Body of pancreas (tissue), 4 donors: ENCODE measurements around the gene CMTM4. TPM values are rescaled to one million over a fixed set of nuclear protein-coding genes. Genes with fewer than 3 reads are reported as not detected.
"Not testable (repeated sequence)": the region's sequence is repeated elsewhere in the genome, so short reads cannot be mapped to it uniquely, and the experiment has no call there.

ENCODE experiments used
- ATAC-seq: fragments of 150-250 bp; one replicate; pipeline ENCODE4 v1.9.1; 2016
- DNase-seq, 4 donors: peaks; one replicate each; pipeline ENCODE4 v3.0.0-alpha.2; 2019
- H3K27ac ChIP-seq, 4 donors: fragments of 200-600 bp; sonication (generic); 1 replicate in 3 of 4; 2 replicates in 1 of 4; pipeline versions ENCODE4 v1.5.1 to v1.6.1; 2016 to 2019; ENCODE audit warnings: mild to moderate bottlenecking in 1 of 4, mixed read lengths in 1 of 4, moderate library complexity in 1 of 4
- H3K27me3 ChIP-seq, 2 donors: fragments of 200-600 bp; sonication (generic); one replicate each; pipeline ENCODE4 v1.6.0; 2016; ENCODE audit warnings: mild to moderate bottlenecking in 1 of 2
- H3K36me3 ChIP-seq, 2 donors: fragments of 200-600 bp; sonication (generic); replicated peaks in 1 of 2; 2 replicates each; pipeline ENCODE4 v1.5.1; 2016; ENCODE audit warnings: low read depth in 2 of 2; ENCODE audit not compliant: insufficient read depth in 1 of 2
- H3K4me1 ChIP-seq: fragments of 200-600 bp; sonication (generic); one replicate; pipeline ENCODE4 v1.6.0; 2016
- H3K4me3 ChIP-seq, 2 donors: fragments of 200-600 bp; sonication (generic); 1 replicate in 1 of 2; 2 replicates in 1 of 2; pipeline ENCODE4 v1.5.1; 2016 to 2019
- H3K9me3 ChIP-seq, 3 donors: fragments of 200-600 bp; sonication (generic); 1 replicate in 2 of 3; 2 replicates in 1 of 3; pipeline ENCODE4 v1.5.1; 2016
- CTCF ChIP-seq, 7 experiments: fragments of 450-650 bp in 4 of 7; fragments of 200-600 bp in 3 of 7; sonication (generic) in 3 of 7; IDR thresholded peaks; one replicate each; pipeline ENCODE4 v1.5.1; 2016 to 2019; ENCODE audit warnings: antibody characterized with exemption in 7 of 7
- POLR2A ChIP-seq, 3 donors: fragments of 450-650 bp; IDR thresholded peaks; one replicate each; pipeline ENCODE4 v1.6.1; 2016; ENCODE audit warnings: antibody characterized with exemption in 3 of 3, mild to moderate bottlenecking in 2 of 3
- WGBS, 2 donors: methylation state at CpG; one replicate each; pipeline ENCODE4 v1.1.5; 2017; 5-methylcytosine and 5-hydroxymethylcytosine counted together
- intact Hi-C: fragments of 100-400 bp; cut with DNase I; formaldehyde crosslinking; loops from one replicate; pipeline ENCODE4 v1.15.1; 2023
- total RNA-seq, 2 donors: library from RNA; depleted of rRNA; stranded (reverse); fragments of >200 nt; gene quantifications; one replicate each; pipeline ENCODE4 v1.1.0, GENCODE V29; 2016

CMTM4 gene
- total RNA-seq, 2 donors from 2014 or later, result 35.9 to 36.6 TPM

DNA sequence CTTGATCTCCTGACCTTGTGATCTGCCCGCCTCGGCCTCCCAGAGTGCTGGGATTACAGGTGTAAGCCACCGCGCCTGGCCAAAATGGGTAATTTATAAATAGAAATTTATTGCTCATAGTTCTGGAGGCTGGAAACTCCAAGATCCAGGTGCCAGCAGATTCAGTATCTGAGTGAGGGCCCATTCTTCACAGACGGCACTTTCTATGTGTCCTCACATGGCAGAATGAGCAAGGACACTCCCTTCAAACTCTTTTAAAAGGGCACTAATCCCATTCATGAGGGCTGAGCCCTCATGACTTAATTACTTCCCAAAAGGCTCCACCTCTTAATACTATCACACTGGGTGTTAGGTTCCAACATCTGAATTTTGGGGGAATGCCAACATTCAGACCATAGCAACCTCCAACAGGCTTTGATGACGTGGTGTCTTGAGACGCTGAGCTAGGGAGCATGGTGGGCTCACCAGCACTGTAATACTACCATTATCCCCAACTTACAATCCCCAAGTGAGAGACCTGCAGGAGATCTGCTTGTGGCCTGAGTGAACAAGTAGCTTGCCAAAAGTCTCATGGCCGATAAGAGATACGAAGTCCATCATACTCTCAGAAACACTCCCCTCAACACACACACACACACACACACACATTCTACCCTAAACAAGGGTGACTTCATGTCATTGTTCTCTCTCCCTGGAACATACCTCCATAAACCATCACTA lies 8.5 kb downstream of the CMTM4 start:
- H3K27me3 ChIP-seq, result no peaks in the 10 kb centered on the region
- no peak overlapping the region for H3K27ac ChIP-seq
- DNase-seq, result no peak
- no peaks in the 10 kb centered on the region for H3K9me3 ChIP-seq
- peaks cover 8% of the 10 kb centered on the region for H3K4me1 ChIP-seq
- TF ChIP-seq CTCF (IDR thresholded peaks at IDR 0.05), result no peak
- no peak for TF ChIP-seq POLR2A (IDR thresholded peaks at IDR 0.05)
- no peak overlapping the region for H3K4me3 ChIP-seq
- no peaks in the 10 kb centered on the region for H3K36me3 ChIP-seq
- no peak for ATAC-seq
- WGBS, 2 donors, result 74 to 80% methylated on average over 8 to 9 of the region's 9 CpGs
- intact Hi-C loops, result no loop called here

DNA sequence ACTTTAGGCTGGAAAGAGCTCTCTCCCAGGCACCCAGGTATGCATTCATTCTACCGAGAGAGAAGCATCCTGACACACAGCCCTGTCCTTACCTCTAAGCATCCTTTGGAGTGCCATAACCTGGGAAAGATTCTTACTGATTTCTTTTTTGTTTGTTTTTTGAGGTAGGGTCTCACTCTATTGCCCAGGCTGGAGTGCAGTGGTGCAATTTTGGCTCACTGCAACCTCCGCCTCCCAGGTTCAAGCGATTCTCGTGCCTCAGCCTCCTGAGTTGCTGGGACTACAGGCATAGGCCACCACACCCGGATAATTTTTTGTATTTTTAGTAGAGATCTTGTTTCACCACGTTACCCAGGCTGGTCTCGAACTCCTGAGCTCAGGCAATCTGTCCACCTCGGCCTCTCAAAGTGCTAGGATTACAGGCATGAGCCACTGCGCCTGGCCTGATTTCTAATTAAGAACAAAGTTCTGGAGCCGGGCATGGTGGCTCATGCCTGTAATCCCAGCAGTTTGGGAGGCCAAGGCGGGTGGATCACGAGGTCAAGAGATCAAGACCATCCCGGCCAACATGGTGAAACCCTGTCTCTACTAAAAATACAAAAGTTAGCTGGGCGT lies 10.9 kb downstream of the CMTM4 start:
- H3K27ac ChIP-seq, H3K27me3 ChIP-seq, H3K4me1 ChIP-seq, DNase-seq, H3K36me3 ChIP-seq, intact Hi-C loops, H3K4me3 ChIP-seq, ATAC-seq, H3K9me3 ChIP-seq: not testable (repeated sequence)
- 89 to 91% methylated on average over 13 of the region's 14 CpGs for WGBS, 2 donors

- ATAC-seq, result no peak
- Histone ChIP-seq H3K4me3 (no peak overlapping the region), H3K36me3 (no peaks in the 10 kb centered on the region), H3K9me3 (no peaks in the 10 kb centered on the region), H3K4me1 (peaks cover 14% of the 10 kb centered on the region), H3K27ac (no peak overlapping the region), H3K27me3 (no peaks in the 10 kb centered on the region)
- TF ChIP-seq POLR2A (IDR thresholded peaks at IDR 0.05), result no peak
- DNase-seq, result no peak
- WGBS, 2 donors, result 74 to 75% methylated on average over 1 of the region's 1 CpG
- intact Hi-C loops, result no loop called here
Observed at GRCh38 chr16:66682271-66682670, 14.3 kb downstream of the CMTM4 start.

DNA sequence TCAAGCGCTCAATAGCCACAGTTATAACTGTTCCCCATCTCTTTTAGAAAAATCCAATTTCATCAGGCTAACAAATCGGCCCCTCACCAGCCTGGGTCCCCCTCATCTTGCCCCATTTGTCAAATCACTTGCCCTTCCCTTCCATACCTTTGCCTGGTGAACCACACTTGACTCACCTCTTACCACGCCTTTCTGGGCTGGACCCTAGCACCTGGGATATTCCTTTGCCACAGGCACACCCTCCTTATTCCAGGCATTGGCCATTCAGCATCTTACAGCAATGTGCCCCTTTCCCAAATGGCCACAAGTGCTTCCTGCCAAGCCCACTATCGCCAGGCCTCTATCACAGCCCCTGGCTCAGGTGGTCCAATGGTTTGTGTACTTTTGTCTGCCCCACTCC lies 14.9 kb downstream of the CMTM4 start:
- intact Hi-C loops, result no loop called here
- no peaks in the 10 kb centered on the region for H3K9me3 ChIP-seq
- TF ChIP-seq CTCF (IDR thresholded peaks at IDR 0.05) (no peak), POLR2A (IDR thresholded peaks at IDR 0.05) (no peak)
- H3K4me1 ChIP-seq, result peaks cover 20% of the 10 kb centered on the region
- no peaks in the 10 kb centered on the region for H3K36me3 ChIP-seq
- H3K27me3 ChIP-seq, result no peaks in the 10 kb centered on the region
- WGBS, 2 donors, result 81 to 92% methylated on average over 4 of the region's 4 CpGs
- ATAC-seq, result no peak
- no peak overlapping the region for H3K4me3 ChIP-seq
- no peak for DNase-seq
- no peak overlapping the region for H3K27ac ChIP-seq

DNA sequence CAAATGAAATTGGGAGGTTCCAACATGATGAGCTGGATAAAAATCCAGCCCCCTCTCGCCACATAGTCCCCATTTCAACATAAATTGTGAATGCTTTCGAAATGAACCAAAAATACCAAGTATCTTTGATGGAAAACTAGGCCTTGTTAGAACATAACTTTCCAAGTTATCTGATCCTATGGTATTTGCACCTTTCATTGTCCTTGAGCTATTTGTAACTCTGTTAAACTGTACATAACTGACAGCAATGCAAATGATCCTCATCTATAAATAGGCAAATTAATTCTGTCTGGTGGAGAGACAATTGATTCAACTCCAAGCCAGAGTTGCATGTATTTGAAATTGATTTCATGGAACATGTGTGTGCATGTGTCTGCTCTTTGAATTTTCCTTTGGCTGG lies 18.2 kb downstream of the CMTM4 start:
- peaks cover 21% of the 10 kb centered on the region for H3K4me1 ChIP-seq
- intact Hi-C loops, result no loop called here
- H3K9me3 ChIP-seq, result no peaks in the 10 kb centered on the region
- TF ChIP-seq POLR2A (IDR thresholded peaks at IDR 0.05) (no peak), CTCF (IDR thresholded peaks at IDR 0.05) (no peak)
- H3K4me3 ChIP-seq, result no peak overlapping the region
- H3K27ac ChIP-seq, result no peak overlapping the region
- H3K27me3 ChIP-seq, result no peaks in the 10 kb centered on the region
- ATAC-seq (no peak), DNase-seq (no peak)
- 62 to 87% methylated on average over 2 of the region's 2 CpGs for WGBS, 2 donors
- no peaks in the 10 kb centered on the region for H3K36me3 ChIP-seq

DNA sequence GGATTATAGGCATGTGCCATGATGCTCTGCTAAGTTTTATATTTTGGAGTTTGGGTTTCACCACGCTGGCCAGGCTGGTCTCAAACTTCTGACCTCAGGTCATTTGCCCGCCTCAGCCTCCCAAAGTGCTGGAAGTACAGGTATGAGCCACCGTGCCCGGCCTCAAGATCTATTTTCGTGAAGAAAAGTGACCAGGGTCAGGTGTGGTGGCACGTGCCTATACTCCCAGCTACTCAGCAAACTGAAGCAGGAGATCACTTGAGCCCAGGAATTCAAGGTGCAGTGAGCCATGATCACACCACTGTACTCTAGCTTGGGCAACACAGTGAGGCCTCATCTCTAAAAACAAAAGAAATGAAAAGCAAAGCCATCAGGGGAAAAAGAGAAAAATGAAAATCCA lies 18.7 kb downstream of the CMTM4 start:
- no peak overlapping the region for H3K4me3 ChIP-seq
- 75 to 82% methylated on average over 6 of the region's 6 CpGs for WGBS, 2 donors
- no peak for DNase-seq
- intact Hi-C loops, result no loop called here
- ATAC-seq, result no peak
- H3K4me1 ChIP-seq, result peaks cover 21% of the 10 kb centered on the region
- H3K27ac ChIP-seq, result no peak overlapping the region
- no peaks in the 10 kb centered on the region for H3K9me3 ChIP-seq
- no peaks in the 10 kb centered on the region for H3K36me3 ChIP-seq
- H3K27me3 ChIP-seq, result no peaks in the 10 kb centered on the region
- TF ChIP-seq CTCF (IDR thresholded peaks at IDR 0.05) (no peak), POLR2A (IDR thresholded peaks at IDR 0.05) (no peak)
